Neural cell (in vitro differentiated cells): ENCODE results near the gene MAMDC4. TPM values are rescaled to one million over a fixed set of nuclear protein-coding genes. Genes with fewer than 3 reads are reported as not detected.
"Not testable (repeated sequence)": the region's sequence is repeated elsewhere in the genome, so short reads cannot be mapped to it uniquely, and the experiment has no call there.

Source experiments
- H2AFZ ChIP-seq: fragments of 200-600, 300-800 bp; sonication (generic), shearing (Covaris generic); 2 replicates; pipeline ENCODE4 v1.6.0; 2014; ENCODE audit warnings: low read depth, mild to moderate bottlenecking, antibody characterized with exemption, low read length, moderate library complexity
- H3F3A ChIP-seq: fragments of 200-600 bp; shearing (Covaris generic); 2 replicates; pipeline ENCODE4 v1.6.1; 2016; ENCODE audit warnings: mild to moderate bottlenecking, moderate library complexity, mixed read lengths, antibody characterized with exemption, low read length; ENCODE audit not compliant: insufficient read depth, poor library complexity, severe bottlenecking
- H3K27ac ChIP-seq: fragments of 200-600, 300-800 bp; sonication (generic), shearing (Covaris generic); 2 replicates; pipeline ENCODE4 v1.5.1; 2014; ENCODE audit warnings: mild to moderate bottlenecking, low read length, moderate library complexity
- H3K27me3 ChIP-seq: fragments of 300-800, 200-600 bp; sonication (generic), shearing (Covaris generic); 2 replicates; pipeline ENCODE4 v1.6.0; 2014; ENCODE audit warnings: mild to moderate bottlenecking, low read depth, low read length, moderate library complexity; ENCODE audit not compliant: insufficient read depth
- H3K36me3 ChIP-seq: fragments of 300-800, 200-600 bp; sonication (generic), shearing (Covaris generic); 2 replicates; pipeline ENCODE4 v1.5.1; 2014; ENCODE audit warnings: mild to moderate bottlenecking, antibody characterized with exemption, low read length, moderate library complexity; ENCODE audit not compliant: insufficient read depth
- H3K4me2 ChIP-seq: fragments of 300-800, 200-600 bp; sonication (generic), shearing (Covaris generic); 2 replicates; pipeline ENCODE4 v1.6.0; 2014; ENCODE audit warnings: mild to moderate bottlenecking, low read length
- H3K4me3 ChIP-seq: fragments of 300-800, 200-600 bp; sonication (generic), shearing (Covaris generic); 2 replicates; pipeline ENCODE4 v1.5.1; 2014; ENCODE audit warnings: mild to moderate bottlenecking, low read length, moderate library complexity
- H3K79me2 ChIP-seq: fragments of 200-600 bp; shearing (Covaris generic); replicated peaks from 2 replicates; pipeline ENCODE4 v1.6.0; 2014; ENCODE audit warnings: mild to moderate bottlenecking, low read length, moderate library complexity; ENCODE audit not compliant: insufficient read depth
- H3K9ac ChIP-seq: fragments of 300-800, 200-600 bp; sonication (generic), shearing (Covaris generic); 2 replicates; pipeline ENCODE4 v1.6.1; 2016; ENCODE audit warnings: mild to moderate bottlenecking, low read length, mixed read lengths
- H3K9me2 ChIP-seq: fragments of 200-600 bp; shearing (Covaris generic); 2 replicates; pipeline ENCODE4 v1.6.1; 2016; ENCODE audit warnings: mild to moderate bottlenecking, low read length, mixed read lengths; ENCODE audit not compliant: insufficient read depth
- H3K9me3 ChIP-seq: fragments of 200-600, 300-800 bp; sonication (generic), shearing (Covaris generic); 2 replicates; pipeline ENCODE4 v1.6.1; 2016; ENCODE audit warnings: mild to moderate bottlenecking, mixed run types, low read length, moderate library complexity, mixed read lengths
- H4K20me1 ChIP-seq: fragments of 200-600 bp; shearing (Covaris generic); 2 replicates; pipeline ENCODE4 v1.6.1; 2016; ENCODE audit warnings: mild to moderate bottlenecking, mixed run types; ENCODE audit not compliant: insufficient read depth
- EP300 ChIP-seq: fragments of 450-650 bp; conservative IDR thresholded peaks from 2 replicates; pipeline ENCODE4 v1.6.1; 2014; ENCODE audit warnings: antibody characterized with exemption, mild to moderate bottlenecking, moderate library complexity; ENCODE audit not compliant: poor library complexity, severe bottlenecking
- EZH2 ChIP-seq: fragments of 200-600, 300-800 bp; shearing (Covaris generic), sonication (generic); IDR thresholded peaks from 2 replicates; pipeline ENCODE4 v1.6.1; 2014; ENCODE audit warnings: antibody characterized with exemption, low read length, borderline replicate concordance, mild to moderate bottlenecking; ENCODE audit not compliant: insufficient read depth, poor library complexity, severe bottlenecking
- MXI1 ChIP-seq: fragments of 450-650 bp; conservative IDR thresholded peaks from 2 replicates; pipeline ENCODE4 v1.6.1; 2014; ENCODE audit warnings: antibody characterized with exemption, mild to moderate bottlenecking; ENCODE audit not compliant: poor library complexity, severe bottlenecking
- POLR2AphosphoS5 ChIP-seq: IDR thresholded peaks from 2 replicates; pipeline ENCODE4 v1.6.1; 2012
- RAD21 ChIP-seq: fragments of 450-650 bp; conservative IDR thresholded peaks from 2 replicates; pipeline ENCODE4 v1.6.1; 2014; ENCODE audit warnings: antibody characterized with exemption, mild to moderate bottlenecking, moderate library complexity
- SMC3 ChIP-seq: fragments of 450-650 bp; conservative IDR thresholded peaks from 2 replicates; pipeline ENCODE4 v1.6.1; 2014; ENCODE audit warnings: antibody characterized with exemption, mild to moderate bottlenecking, moderate library complexity; ENCODE audit not compliant: poor library complexity
- TAF1 ChIP-seq: IDR thresholded peaks from 2 replicates; pipeline ENCODE4 v1.6.1; 2012; ENCODE audit warnings: low read depth
- polyA plus RNA-seq: library from polyadenylated mRNA; depleted of rRNA; stranded (reverse); fragments of >200 nt; gene quantifications from 2 replicates; pipeline ENCODE4 v1.2.3, GENCODE V29; 2014
- TF ChIP-seq, protein P1 (sequence below): IDR thresholded peaks from 2 replicates; pipeline ENCODE4 v1.6.1; 2012; ENCODE audit warnings: borderline replicate concordance
- TF ChIP-seq, protein P2 (sequence below): fragments of 450-650 bp; IDR thresholded peaks from 2 replicates; pipeline ENCODE4 v1.5.1; 2014; ENCODE audit warnings: antibody characterized with exemption, mild to moderate bottlenecking, moderate library complexity; ENCODE audit not compliant: poor library complexity, severe bottlenecking

The MAMDC4 gene
- polyA plus RNA-seq, 1 donor from 2014 or later: 13.1 TPM

DNA sequence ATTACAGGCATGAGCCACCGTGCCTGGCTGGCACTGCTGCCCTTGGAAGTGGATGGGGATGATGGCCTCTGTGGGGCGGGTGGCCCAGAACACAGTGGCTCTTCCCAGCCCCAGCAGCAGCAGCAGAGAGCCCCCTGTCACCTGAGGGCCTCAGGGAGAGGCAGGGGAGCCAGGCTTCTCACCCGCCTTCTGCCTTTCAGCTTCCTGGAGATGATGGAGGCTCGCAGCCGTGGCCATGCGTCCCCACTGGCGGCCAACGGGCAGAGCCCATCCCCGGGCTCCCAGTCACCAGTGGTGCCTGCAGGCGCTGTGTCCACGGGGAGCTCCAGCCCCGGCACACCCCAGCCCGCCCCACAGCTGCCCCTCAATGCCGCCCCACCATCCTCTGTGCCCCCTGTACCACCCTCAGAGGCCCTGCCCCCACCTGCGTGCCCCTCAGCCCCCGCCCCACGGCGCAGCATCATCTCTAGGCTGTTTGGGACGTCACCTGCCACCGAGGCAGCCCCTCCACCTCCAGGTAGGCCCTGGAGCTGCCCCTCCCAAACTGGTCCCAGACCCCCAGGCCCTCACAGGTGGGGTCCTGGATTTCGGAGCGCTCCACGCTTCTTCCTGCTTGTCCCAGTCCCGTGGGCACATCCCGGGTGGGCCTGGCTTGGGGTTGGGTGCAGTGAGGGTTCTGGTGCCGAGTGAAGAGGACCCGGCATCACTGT is 14.8 kb upstream of the MAMDC4 start:
- Histone ChIP-seq H2AFZ (no peak overlapping the region), H3K9me2 (no peaks in the 10 kb centered on the region), H3K4me2 (no peak overlapping the region), H3K9ac (no peak overlapping the region), H3K27me3 (no peaks in the 10 kb centered on the region), H3K27ac (no peak overlapping the region), H3K4me3 (no peak overlapping the region), H3F3A (no peaks in the 10 kb centered on the region), H4K20me1 (no peaks in the 10 kb centered on the region), H3K9me3 (no peaks in the 10 kb centered on the region), H3K36me3 (no peaks in the 10 kb centered on the region), H3K79me2 (no peaks in the 10 kb centered on the region)
- TF ChIP-seq RAD21: no peak
- TF ChIP-seq, protein P1, sequence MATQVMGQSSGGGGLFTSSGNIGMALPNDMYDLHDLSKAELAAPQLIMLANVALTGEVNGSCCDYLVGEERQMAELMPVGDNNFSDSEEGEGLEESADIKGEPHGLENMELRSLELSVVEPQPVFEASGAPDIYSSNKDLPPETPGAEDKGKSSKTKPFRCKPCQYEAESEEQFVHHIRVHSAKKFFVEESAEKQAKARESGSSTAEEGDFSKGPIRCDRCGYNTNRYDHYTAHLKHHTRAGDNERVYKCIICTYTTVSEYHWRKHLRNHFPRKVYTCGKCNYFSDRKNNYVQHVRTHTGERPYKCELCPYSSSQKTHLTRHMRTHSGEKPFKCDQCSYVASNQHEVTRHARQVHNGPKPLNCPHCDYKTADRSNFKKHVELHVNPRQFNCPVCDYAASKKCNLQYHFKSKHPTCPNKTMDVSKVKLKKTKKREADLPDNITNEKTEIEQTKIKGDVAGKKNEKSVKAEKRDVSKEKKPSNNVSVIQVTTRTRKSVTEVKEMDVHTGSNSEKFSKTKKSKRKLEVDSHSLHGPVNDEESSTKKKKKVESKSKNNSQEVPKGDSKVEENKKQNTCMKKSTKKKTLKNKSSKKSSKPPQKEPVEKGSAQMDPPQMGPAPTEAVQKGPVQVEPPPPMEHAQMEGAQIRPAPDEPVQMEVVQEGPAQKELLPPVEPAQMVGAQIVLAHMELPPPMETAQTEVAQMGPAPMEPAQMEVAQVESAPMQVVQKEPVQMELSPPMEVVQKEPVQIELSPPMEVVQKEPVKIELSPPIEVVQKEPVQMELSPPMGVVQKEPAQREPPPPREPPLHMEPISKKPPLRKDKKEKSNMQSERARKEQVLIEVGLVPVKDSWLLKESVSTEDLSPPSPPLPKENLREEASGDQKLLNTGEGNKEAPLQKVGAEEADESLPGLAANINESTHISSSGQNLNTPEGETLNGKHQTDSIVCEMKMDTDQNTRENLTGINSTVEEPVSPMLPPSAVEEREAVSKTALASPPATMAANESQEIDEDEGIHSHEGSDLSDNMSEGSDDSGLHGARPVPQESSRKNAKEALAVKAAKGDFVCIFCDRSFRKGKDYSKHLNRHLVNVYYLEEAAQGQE: no peak
- TF ChIP-seq POLR2AphosphoS5: no peak
- TF ChIP-seq, protein P2, sequence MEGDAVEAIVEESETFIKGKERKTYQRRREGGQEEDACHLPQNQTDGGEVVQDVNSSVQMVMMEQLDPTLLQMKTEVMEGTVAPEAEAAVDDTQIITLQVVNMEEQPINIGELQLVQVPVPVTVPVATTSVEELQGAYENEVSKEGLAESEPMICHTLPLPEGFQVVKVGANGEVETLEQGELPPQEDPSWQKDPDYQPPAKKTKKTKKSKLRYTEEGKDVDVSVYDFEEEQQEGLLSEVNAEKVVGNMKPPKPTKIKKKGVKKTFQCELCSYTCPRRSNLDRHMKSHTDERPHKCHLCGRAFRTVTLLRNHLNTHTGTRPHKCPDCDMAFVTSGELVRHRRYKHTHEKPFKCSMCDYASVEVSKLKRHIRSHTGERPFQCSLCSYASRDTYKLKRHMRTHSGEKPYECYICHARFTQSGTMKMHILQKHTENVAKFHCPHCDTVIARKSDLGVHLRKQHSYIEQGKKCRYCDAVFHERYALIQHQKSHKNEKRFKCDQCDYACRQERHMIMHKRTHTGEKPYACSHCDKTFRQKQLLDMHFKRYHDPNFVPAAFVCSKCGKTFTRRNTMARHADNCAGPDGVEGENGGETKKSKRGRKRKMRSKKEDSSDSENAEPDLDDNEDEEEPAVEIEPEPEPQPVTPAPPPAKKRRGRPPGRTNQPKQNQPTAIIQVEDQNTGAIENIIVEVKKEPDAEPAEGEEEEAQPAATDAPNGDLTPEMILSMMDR: no peak
- TF ChIP-seq SMC3: no peak
- TF ChIP-seq EP300: no peak
- no peak for TF ChIP-seq MXI1
- no peak for TF ChIP-seq EZH2
- no peak for TF ChIP-seq TAF1

DNA sequence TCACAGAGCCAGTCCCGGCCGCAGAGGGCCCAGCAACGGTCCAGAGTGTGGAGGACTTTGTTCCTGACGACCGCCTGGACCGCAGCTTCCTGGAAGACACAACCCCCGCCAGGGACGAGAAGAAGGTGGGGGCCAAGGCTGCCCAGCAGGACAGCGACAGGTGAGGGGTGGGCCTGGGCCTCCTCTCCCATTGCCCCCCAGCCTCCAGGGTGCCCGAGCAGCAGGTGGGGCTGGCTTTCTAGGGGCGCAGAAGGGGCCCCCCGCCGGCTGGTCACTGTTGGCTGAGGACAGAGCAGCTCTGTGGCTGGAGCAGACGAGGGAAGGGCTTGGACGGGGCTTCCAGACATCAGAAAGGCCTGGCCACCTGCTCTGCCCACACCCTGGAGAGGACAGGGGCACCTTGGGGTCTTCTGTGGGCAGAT is 14.3 kb upstream of the MAMDC4 start:
- not testable (repeated sequence) for H3K27ac ChIP-seq, H3F3A ChIP-seq, H3K27me3 ChIP-seq, H3K4me3 ChIP-seq, H3K9ac ChIP-seq, H3K4me2 ChIP-seq, H3K9me3 ChIP-seq, H2AFZ ChIP-seq, H3K79me2 ChIP-seq, H4K20me1 ChIP-seq, H3K36me3 ChIP-seq, H3K9me2 ChIP-seq
